ENCODE data around the gene RRAGD. TPM values are rescaled to one million over a fixed set of nuclear protein-coding genes. Genes with fewer than 3 reads are reported as not detected.

RRAGD gene
- total and polyA plus RNA-seq, 2 donors (not counting 1 experiment from before 2014, with no cell fraction given) = 0.27 to 4.5 TPM

GRCh38 chr6:89353118-89353556 lies 58.9 kb downstream of the RRAGD start:
- H3K36me3 ChIP-seq (replicated peaks in 1 of 2; ENCODE audit: control extremely low read depth in 1 of 2, control insufficient read depth in 1 of 2, extremely low read depth in 1 of 2, insufficient read depth in 2 of 2, low read length in 1 of 2) = peaks cover 0 to 9% of the 10 kb centered on the region in 2 experiments
- peak overlapping the region; percentile 79 for H3K9ac ChIP-seq (ENCODE audit: low read length)
- 25% methylated on average over 24 of the region's 27 CpGs for WGBS (ENCODE audit: insufficient coverage)
- no peak for ATAC-seq (ENCODE audit: low read depth)
- ChIA-PET POLR2A (interaction anchor here (0.6 to 2.7 kb wide), 4 partner anchors 19 to 390 kb away, joined by 3 to 12 read pairs (median 5); partner anchors contain the start of genes PNRC1 and RNGTT), CTCF (interaction anchor here (1.7 to 11.4 kb wide), 5 partner anchors 13 to 370 kb away, joined by 5 to 141 read pairs (median 11); partner anchors contain the start of gene PNRC1)
- Mint-ChIP-seq H3K27me3 (no peaks in the 10 kb centered on the region), H3K9me3 (ENCODE audit: insufficient read depth) (no peaks in the 10 kb centered on the region), H3K4me3 (peak overlapping the region; percentile 93), H3K4me1 (peaks cover 79% of the 10 kb centered on the region), H3K27ac (peak overlapping the region; percentile 95)
- intact Hi-C loops (cut with micrococcal nuclease) = loop anchor here (5.0 to 10.0 kb wide), 7 partner anchors 59 to 1878 kb away; partner anchors contain the start of genes AKIRIN2, MAP3K7, RRAGD and SLC35A1
- peak overlapping the region; percentile 83 to 94 for H3K27ac ChIP-seq (ENCODE audit: low read length in 2 of 2)
- H3K4me1 ChIP-seq (ENCODE audit: control insufficient read depth in 2 of 2, insufficient read depth in 2 of 2, low read length in 2 of 2) = peaks cover 72 to 73% of the 10 kb centered on the region in 2 donors
- H3K9me3 ChIP-seq (ENCODE audit: control extremely low read depth in 1 of 3, control insufficient read depth in 2 of 3, insufficient read depth in 1 of 3, low read length in 2 of 3) = peaks cover 0 to 3% (median 0%) of the 10 kb centered on the region in 3 donors
- peak overlapping the region; percentile 75 for H2AFZ ChIP-seq (ENCODE audit: insufficient read depth, low read depth, low read length, poor library complexity, severe bottlenecking)
- no peak for TF ChIP-seq EZH2 (IDR thresholded peaks at IDR 0.05; ENCODE audit: borderline replicate concordance, insufficient read depth, low read depth, low read length, poor library complexity, severe bottlenecking)
- no peak for TF ChIP-seq CTCF (IDR thresholded peaks at IDR 0.05)
- peaks cover 71% of the 10 kb centered on the region for H3K79me2 ChIP-seq (ENCODE audit: control insufficient read depth, insufficient read depth, low read length)
- peaks cover 21% of the 10 kb centered on the region for H4K20me1 ChIP-seq (ENCODE audit: control insufficient read depth, insufficient read depth, low read length, poor library complexity, severe bottlenecking)
- H3K27me3 ChIP-seq (replicated peaks in 1 of 4; ENCODE audit: control extremely low read depth in 1 of 4, control insufficient read depth in 3 of 4, insufficient read depth in 4 of 4, low read length in 3 of 4) = no peaks in the 10 kb centered on the region
- peak overlapping the region; percentile 74 for H3K4me2 ChIP-seq (replicated peaks; ENCODE audit: low read depth, low read length, poor library complexity, severe bottlenecking)
- no peak for DNase-seq
- peak overlapping the region; percentile 18 to 91 (median 77) for H3K4me3 ChIP-seq (ENCODE audit: control extremely low read depth in 1 of 5, extremely low read depth in 1 of 5, insufficient read depth in 1 of 5, low read depth in 2 of 5, low read length in 4 of 5)

Measured in B cell (primary cell).